Measurements from ENCODE around the gene CHM. TPM values are rescaled to one million over a fixed set of nuclear protein-coding genes. Genes with fewer than 3 reads are reported as not detected.

Gene CHM
- total RNA-seq, 4 donors from 2014 or later, result 6.2 to 23.2 (median 10.3) TPM

GRCh38 chrX:85870585-85870984 lies 176.8 kb downstream of the CHM start:
- peaks cover 0 to 7% (median 0%) of the 10 kb centered on the region in 4 donors for H3K9me3 ChIP-seq
- TF ChIP-seq POLR2A (IDR thresholded peaks at IDR 0.05) (no peak), CTCF (IDR thresholded peaks at IDR 0.05) (no peak)
- no peak for DNase-seq
- H3K27me3 ChIP-seq, result no peaks in the 10 kb centered on the region
- H3K36me3 ChIP-seq, result no peaks in the 10 kb centered on the region
- no peak overlapping the region for H3K27ac ChIP-seq
- no peak overlapping the region for H3K4me3 ChIP-seq
- H3K4me1 ChIP-seq, result no peaks in the 10 kb centered on the region

GRCh38 chrX:85865324-85865723 lies 182.0 kb downstream of the CHM start:
- Histone ChIP-seq H3K9me3 (peaks cover 0 to 7% (median 0%) of the 10 kb centered on the region in 4 donors), H3K4me1 (no peaks in the 10 kb centered on the region), H3K36me3 (no peaks in the 10 kb centered on the region), H3K4me3 (no peak overlapping the region), H3K27me3 (no peaks in the 10 kb centered on the region), H3K27ac (no peak overlapping the region)
- DNase-seq, result no peak
- TF ChIP-seq CTCF (IDR thresholded peaks at IDR 0.05) (no peak), POLR2A (IDR thresholded peaks at IDR 0.05) (no peak)

GRCh38 chrX:85859426-85859825 lies 187.9 kb downstream of the CHM start:
- Histone ChIP-seq H3K4me1 (no peaks in the 10 kb centered on the region), H3K27me3 (no peaks in the 10 kb centered on the region), H3K4me3 (no peak overlapping the region), H3K9me3 (no peaks in the 10 kb centered on the region), H3K27ac (no peak overlapping the region), H3K36me3 (no peaks in the 10 kb centered on the region)
- no peak for TF ChIP-seq CTCF (IDR thresholded peaks at IDR 0.05)
- no peak for TF ChIP-seq POLR2A (IDR thresholded peaks at IDR 0.05)
- no peak for DNase-seq

- peak in 1 of 3 donors; percentile 47 for DNase-seq
- H3K4me3 ChIP-seq, result no peak overlapping the region
- H3K27me3 ChIP-seq, result no peaks in the 10 kb centered on the region
- peak in 4 of 6 experiments; percentile 12 to 44 (median 24) for TF ChIP-seq CTCF (IDR thresholded peaks at IDR 0.05)
- TF ChIP-seq POLR2A (IDR thresholded peaks at IDR 0.05), result no peak
- H3K36me3 ChIP-seq, result no peaks in the 10 kb centered on the region
- H3K9me3 ChIP-seq, result no peaks in the 10 kb centered on the region
- H3K27ac ChIP-seq, result no peak overlapping the region
- H3K4me1 ChIP-seq, result no peaks in the 10 kb centered on the region
Observed at GRCh38 chrX:85851418-85851817, 195.9 kb downstream of the CHM start.

- no peak overlapping the region for H3K4me3 ChIP-seq
- no peak for TF ChIP-seq POLR2A (IDR thresholded peaks at IDR 0.05)
- TF ChIP-seq CTCF (IDR thresholded peaks at IDR 0.05), result no peak
- H3K27me3 ChIP-seq, result no peaks in the 10 kb centered on the region
- no peaks in the 10 kb centered on the region for H3K4me1 ChIP-seq
- DNase-seq, result no peak
- no peak overlapping the region for H3K27ac ChIP-seq
- no peaks in the 10 kb centered on the region for H3K9me3 ChIP-seq
- H3K36me3 ChIP-seq, result no peaks in the 10 kb centered on the region
Observed at GRCh38 chrX:85836868-85837267, 210.5 kb downstream of the CHM start.

GRCh38 chrX:85828771-85829170 lies 218.6 kb downstream of the CHM start:
- no peak for DNase-seq
- H3K27me3 ChIP-seq, result no peaks in the 10 kb centered on the region
- no peak overlapping the region for H3K4me3 ChIP-seq
- H3K9me3 ChIP-seq, result no peaks in the 10 kb centered on the region
- no peak overlapping the region for H3K27ac ChIP-seq
- H3K36me3 ChIP-seq, result no peaks in the 10 kb centered on the region
- TF ChIP-seq POLR2A (IDR thresholded peaks at IDR 0.05), result no peak
- TF ChIP-seq CTCF (IDR thresholded peaks at IDR 0.05), result no peak
- H3K4me1 ChIP-seq, result no peaks in the 10 kb centered on the region

Measured in Peyer's patch (tissue), 4 donors.